GM18951 (cell line): ENCODE measurements around the gene ZNF407.

Experiments
- POLR2A ChIP-seq: IDR thresholded peaks from 4 replicates; pipeline ENCODE4 v1.6.1; 2011; ENCODE audit warnings: mild to moderate bottlenecking; ENCODE audit not compliant: insufficient read length, insufficient read depth; ENCODE audit errors: extremely low read depth
- in situ Hi-C: fragments of 300-500 bp; cut with MboI; formaldehyde crosslinking; loops from one replicate; pipeline ENCODE4 v1.12.0; 2022; ENCODE audit warnings: low sequenced_read_pairs, mixed read lengths, inconsistent platforms; ENCODE audit not compliant: unreplicated experiment

ZNF407 gene

GRCh38 chr18:75104483-75104882 lies 506.8 kb downstream of the ZNF407 start:
- TF ChIP-seq POLR2A: no peak
- in situ Hi-C loops: no loop called here

DNA sequence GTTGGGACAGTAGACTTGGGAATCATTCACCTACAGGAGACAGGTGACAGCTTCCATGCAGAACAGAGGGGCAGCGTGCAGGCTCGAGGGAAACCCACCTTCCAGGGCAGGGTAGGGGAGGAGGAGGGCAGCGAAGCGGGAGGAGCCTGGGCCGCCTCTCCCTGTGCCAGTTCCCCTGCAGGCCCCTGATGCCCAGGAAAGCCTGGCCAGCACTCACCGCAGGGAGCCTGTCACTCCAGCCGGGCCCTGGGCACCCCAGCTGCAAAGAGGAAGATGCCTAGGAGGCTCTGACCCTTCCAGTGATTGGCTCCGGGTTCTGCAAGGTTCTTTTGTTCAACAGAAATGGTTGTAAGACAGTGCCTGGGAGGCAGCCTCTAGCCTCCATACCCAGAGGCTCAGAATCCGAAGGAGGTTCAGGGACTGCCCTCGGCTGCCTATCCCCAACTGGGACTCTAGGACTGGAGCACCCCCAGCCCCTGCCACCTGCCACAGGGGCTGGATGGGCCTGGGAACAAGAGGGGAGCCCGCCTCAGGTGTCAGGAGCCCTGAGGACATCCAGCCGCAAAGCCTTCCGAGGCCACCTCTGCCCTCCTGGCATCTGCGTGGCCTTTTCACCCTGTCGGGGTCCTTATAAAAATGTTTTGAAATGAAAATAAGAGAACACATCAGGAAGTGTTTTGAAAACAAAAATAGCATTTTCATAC lies 508.0 kb downstream of the ZNF407 start:
- in situ Hi-C loops: no loop called here

DNA sequence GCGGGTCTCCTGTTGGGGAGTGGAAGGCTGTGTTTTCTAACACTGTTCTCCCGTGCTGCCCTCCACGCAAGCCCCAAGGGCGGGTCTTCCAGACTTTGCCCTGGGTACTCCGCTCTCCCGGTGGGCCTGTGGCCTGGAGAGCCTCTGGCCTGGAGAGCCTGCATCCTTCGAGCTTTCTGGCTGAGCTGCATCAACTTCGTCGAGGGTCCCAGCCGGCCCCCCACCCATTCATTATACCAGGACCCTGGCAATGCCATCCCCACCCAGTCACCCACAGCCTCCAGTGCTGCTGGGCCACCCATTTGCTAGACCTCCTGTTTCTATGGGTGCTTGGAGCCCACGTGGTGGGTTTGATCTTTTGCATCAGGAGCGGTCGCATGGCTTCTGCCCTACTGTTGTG lies 509.1 kb downstream of the ZNF407 start:
- in situ Hi-C loops: no loop called here
- no peak for TF ChIP-seq POLR2A

More for the DNA sequence above, 508.0 kb downstream of the ZNF407 start:
- no peak for TF ChIP-seq POLR2A

- no peak for TF ChIP-seq POLR2A
- in situ Hi-C loops: no loop called here
Observed at GRCh38 chr18:75107196-75107930, 509.7 kb downstream of the ZNF407 start.

DNA sequence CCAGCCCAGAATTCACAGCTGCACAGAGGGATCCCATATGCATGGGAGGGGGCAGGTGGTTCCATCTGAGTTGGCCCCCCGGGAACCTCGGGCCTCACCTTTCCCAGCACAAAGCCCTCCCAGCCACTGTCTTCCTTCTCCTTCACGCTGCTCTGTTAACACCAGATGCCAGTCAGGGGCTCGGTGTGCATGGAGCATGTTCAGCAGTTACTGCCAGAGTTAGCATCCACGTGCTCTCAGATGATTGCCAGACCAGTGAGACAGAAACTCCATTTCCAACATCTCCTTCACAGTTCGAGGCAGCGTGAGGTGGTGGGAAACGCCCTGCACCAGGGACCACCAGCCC lies 510.2 kb downstream of the ZNF407 start:
- TF ChIP-seq POLR2A: no peak
- in situ Hi-C loops: no loop called here

DNA sequence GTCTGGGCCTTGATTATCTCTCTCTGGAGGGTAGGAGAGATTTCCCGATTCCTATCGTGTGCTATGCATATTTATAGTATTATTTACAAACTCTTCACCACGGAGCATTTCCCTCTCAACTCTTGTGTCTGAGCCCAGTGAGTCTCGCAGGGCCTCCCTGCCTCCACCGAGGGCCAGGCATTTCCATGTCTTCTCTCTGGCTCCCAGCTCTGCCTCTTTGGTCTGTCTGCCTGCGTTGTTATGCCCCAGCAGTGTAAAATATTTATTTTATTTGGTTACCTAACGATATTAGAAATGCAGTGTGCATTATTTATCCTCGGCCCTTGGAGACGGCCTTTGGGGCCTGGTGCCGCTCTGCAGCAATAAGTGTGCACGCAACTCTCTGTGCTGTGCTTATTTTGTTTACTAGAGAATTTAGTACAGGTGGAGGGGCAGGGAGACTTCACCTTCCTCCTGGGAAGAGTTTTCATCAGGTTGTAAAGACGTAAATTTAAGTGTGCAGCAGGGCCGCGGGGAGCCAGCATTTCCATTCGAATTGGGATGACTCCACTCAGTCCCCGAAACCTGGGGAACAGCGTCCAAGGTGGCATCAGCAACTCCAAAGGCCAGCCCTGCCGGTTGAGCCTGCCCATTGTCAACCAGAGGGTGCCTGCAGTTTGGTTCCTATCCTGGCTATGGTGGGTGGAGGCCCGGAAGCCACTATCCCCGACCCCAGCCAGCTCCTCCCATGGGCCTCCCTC lies 511.1 kb downstream of the ZNF407 start:
- in situ Hi-C loops: no loop called here
- no peak for TF ChIP-seq POLR2A

DNA sequence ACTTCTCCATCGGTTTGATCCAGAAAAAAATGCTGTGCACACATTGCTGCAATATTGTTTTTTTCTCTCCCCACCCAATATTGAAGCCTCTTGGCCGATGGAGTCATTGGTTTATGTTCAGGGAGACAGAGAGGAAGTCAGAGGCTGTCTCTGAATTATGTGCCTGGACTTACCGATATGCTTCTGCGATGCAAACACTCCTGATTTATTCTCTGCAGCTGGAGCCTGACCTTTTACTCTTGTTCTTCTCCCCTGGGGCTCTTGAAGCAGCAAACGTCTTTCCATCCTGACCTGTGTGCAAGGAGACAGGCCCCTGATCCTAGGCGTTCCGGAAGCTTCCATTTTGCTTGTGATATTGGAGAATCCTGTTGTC lies 511.6 kb downstream of the ZNF407 start:
- in situ Hi-C loops: no loop called here
- no peak for TF ChIP-seq POLR2A

DNA sequence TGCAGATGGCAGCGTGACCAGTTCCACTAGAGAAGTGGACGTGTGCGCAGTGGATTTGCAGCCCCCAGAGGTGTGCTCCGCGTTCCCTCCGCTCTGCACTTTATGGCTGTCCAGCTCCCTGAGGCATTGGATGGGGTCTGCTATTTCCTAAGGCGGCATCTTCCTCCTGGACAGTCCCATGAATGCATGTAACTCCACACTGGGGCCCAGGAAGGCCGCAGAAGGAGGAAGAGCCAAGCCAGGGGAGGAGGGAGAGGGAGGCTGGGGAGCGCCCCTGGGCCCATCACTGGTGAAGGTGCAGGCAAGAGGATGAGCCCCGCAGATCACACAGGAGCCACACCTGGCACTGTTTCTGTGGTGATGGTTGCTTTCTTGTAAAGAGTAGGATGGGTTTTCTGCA lies 512.1 kb downstream of the ZNF407 start:
- in situ Hi-C loops: no loop called here

GRCh38 chr18:75110311-75110710 lies 512.6 kb downstream of the ZNF407 start:
- no peak for TF ChIP-seq POLR2A
- in situ Hi-C loops: no loop called here

More for the DNA sequence above, 512.1 kb downstream of the ZNF407 start:
- TF ChIP-seq POLR2A: no peak

- in situ Hi-C loops: no loop called here
Observed at GRCh38 chr18:75110846-75111415, 513.3 kb downstream of the ZNF407 start.

GRCh38 chr18:75111760-75112159 lies 514.1 kb downstream of the ZNF407 start:
- TF ChIP-seq POLR2A: no peak

More at GRCh38 chr18:75110846-75111415, 513.3 kb downstream of the ZNF407 start:
- TF ChIP-seq POLR2A: no peak

DNA sequence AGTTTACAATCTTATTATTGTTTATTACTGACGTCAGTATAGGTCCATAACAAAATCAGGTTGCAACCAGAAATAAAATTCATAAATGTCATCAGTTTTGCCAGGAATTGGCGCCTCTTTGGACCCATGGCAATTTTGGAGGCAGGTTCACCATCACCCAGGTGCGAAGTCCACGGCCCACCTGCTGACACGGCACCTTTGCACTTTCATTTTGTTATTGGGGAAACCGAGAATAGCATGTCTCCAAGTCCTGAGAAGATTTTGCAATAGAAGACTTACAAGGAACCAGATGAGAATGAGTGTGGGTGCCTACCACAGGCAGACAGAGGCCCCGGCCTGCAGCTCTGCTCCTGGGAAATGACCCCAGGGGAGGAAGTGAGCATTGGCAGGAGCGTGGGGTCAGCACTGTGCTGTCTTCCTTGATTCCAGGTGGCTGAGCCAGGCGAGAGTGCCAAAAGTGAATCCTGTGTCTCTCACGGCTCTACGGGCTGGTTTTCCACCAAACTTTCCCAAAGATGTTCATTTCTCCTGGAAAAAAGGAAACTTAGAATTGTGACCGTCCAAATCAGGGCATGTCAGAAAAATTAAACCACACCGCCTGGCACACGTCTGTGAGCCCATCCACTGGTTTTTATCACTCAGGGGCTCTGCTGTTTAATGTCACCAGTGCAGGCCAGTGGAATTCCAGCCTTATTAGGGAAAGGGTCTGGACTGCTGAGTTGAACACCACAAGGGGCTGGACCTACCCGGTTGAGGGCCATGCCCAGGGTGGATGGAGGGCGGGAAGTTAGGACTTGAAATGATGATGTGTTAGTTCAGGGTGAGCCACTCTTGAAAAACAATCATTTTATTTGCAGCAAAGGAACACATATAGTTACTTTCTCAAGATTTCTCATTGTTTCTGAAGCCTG lies 514.8 kb downstream of the ZNF407 start:
- in situ Hi-C loops: no loop called here
- no peak for TF ChIP-seq POLR2A

More at GRCh38 chr18:75111760-75112159, 514.1 kb downstream of the ZNF407 start:
- in situ Hi-C loops: no loop called here
